ENCODE data around the gene LAMTOR1.

Gene LAMTOR1

GRCh38 chr11:72081821-72082453 lies 21.2 kb downstream of the LAMTOR1 start:
- no peak for TF ChIP-seq CTCF (IDR thresholded peaks at IDR 0.05; ENCODE audit: control insufficient read depth, extremely low read depth, insufficient read depth)
- H3K4me3 ChIP-seq (ENCODE audit: low read depth, low read length) = peak overlapping the region; percentile 71
- DNase-seq (ENCODE audit: low read depth) = peak; percentile 89

- no peak for DNase-seq (ENCODE audit: low read depth)
- TF ChIP-seq CTCF (IDR thresholded peaks at IDR 0.05; ENCODE audit: control insufficient read depth, extremely low read depth, insufficient read depth) = no peak
- peak overlapping the region; percentile 71 for H3K4me3 ChIP-seq (ENCODE audit: low read depth, low read length)
These were observed 21.9 kb downstream of the LAMTOR1 start for GRCh38 chr11:72081184-72081644.

GRCh38 chr11:72080326-72081183 lies 22.5 kb downstream of the LAMTOR1 start, which contains the start of the genes LRRC51 and NUMA1:
Gene LRRC51, plus strand, starts transcription at chr11:72080850. Its CDS starts 8,234 bp downstream, at chr11:72089084.
Gene NUMA1, minus strand, starts transcription at chr11:72080542. Its CDS starts 44,599 bp downstream, at chr11:72035943.
- peak within 1 kb of the TSS; percentile 71 for H3K4me3 ChIP-seq (ENCODE audit: low read depth, low read length)
- peak; percentile 100 for DNase-seq (ENCODE audit: low read depth)
- no peak for TF ChIP-seq CTCF (IDR thresholded peaks at IDR 0.05; ENCODE audit: control insufficient read depth, extremely low read depth, insufficient read depth)

- TF ChIP-seq CTCF (IDR thresholded peaks at IDR 0.05; ENCODE audit: control insufficient read depth, extremely low read depth, insufficient read depth) = no peak
- peak overlapping the region; percentile 71 for H3K4me3 ChIP-seq (ENCODE audit: low read depth, low read length)
- peak; percentile 75 for DNase-seq (ENCODE audit: low read depth)
These were observed 23.2 kb downstream of the LAMTOR1 start for GRCh38 chr11:72079819-72080325.

- H3K4me3 ChIP-seq (ENCODE audit: low read depth, low read length) = peak overlapping the region; percentile 71
- TF ChIP-seq CTCF (IDR thresholded peaks at IDR 0.05; ENCODE audit: control insufficient read depth, extremely low read depth, insufficient read depth) = no peak
- no peak for DNase-seq (ENCODE audit: low read depth)
These were observed 24.6 kb downstream of the LAMTOR1 start for GRCh38 chr11:72078477-72078876.

- TF ChIP-seq CTCF (IDR thresholded peaks at IDR 0.05; ENCODE audit: control insufficient read depth, extremely low read depth, insufficient read depth) = no peak
- DNase-seq (ENCODE audit: low read depth) = no peak
- no peak overlapping the region for H3K4me3 ChIP-seq (ENCODE audit: low read depth, low read length)
These were observed 27.3 kb downstream of the LAMTOR1 start for GRCh38 chr11:72075756-72076155.

Data from LNCaP clone FGC (cell line).